ENCODE results near the gene MANEAL.

MANEAL gene

DNA sequence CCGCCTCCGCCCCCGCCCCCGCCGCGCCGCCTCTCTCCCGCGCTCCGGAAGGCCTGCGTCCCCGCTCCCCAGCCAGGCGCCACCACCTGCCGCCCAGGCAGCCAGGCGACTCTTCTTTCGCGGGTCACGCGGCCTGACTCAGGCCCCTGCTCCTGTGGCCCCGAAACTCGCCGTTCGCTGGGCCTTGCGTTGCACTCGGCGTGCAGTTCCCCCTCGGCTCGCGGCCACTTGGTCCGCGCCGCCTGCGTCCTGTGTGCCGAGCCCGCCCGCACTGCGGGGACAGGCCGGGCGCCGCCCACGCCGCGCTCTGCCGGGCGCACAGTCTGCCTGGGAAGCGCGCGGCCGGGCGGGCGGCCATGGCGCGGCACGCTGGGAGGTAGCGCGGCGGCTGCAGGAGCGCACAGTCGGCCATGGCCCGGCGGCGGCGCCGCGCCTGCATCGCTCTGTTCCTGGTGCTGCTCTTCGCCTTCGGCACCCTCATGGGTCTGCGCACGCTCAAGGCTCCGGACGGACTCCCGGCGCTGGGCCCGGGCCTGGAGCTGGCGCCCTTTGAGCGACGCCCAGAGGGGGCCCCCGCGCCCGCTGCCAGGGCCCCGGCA is at the start of gene MANEAL:
TSS of gene MANEAL (plus strand) at position 75 of the 599 bp plus-strand sequence. CDS start at position 411, 336 bp downstream.
- TF ChIP-seq GATA1 (IDR thresholded peaks at IDR 0.05; ENCODE audit: low read depth, low read length) (no peak), POLR2A (IDR thresholded peaks at IDR 0.05; ENCODE audit: low read length) (no peak)

GRCh38 chr1:37746806-37747205 is 46.8 kb upstream of the MANEAL start:
- TF ChIP-seq POLR2A (IDR thresholded peaks at IDR 0.05; ENCODE audit: low read length): no peak
- TF ChIP-seq GATA1 (IDR thresholded peaks at IDR 0.05; ENCODE audit: low read depth, low read length): no peak
- DNase-seq: no peak

More for the DNA sequence above, at the start of gene MANEAL:
- DNase-seq: peak; percentile 77 to 80

- TF ChIP-seq GATA1 (IDR thresholded peaks at IDR 0.05; ENCODE audit: low read depth, low read length) (no peak), POLR2A (IDR thresholded peaks at IDR 0.05; ENCODE audit: low read length) (no peak)
These were observed 45.1 kb upstream of the MANEAL start for GRCh38 chr1:37748565-37748964.

DNA sequence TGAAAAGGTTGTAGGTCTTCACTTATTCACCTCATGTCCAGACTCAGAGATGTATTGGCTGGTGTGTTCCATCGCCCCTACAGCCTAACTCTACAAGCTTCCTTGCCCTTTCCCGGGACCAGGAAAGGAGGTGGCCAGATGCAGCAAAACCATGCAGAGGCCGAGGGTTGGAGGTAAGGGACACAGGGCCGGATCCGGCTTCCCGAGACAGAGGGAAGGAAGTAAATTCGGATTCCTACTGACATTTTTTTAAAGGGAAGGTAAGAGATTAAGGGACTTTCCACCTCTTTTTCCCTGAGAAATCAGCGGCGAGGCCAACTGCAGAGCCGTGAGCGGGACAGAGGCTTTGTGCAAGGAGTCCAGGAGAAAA is 41.4 kb upstream of the MANEAL start:
- TF ChIP-seq GATA1 (IDR thresholded peaks at IDR 0.05; ENCODE audit: low read depth, low read length) (no peak), POLR2A (IDR thresholded peaks at IDR 0.05; ENCODE audit: low read length) (no peak)

More at GRCh38 chr1:37748565-37748964, 45.1 kb upstream of the MANEAL start:
- no peak for DNase-seq

DNA sequence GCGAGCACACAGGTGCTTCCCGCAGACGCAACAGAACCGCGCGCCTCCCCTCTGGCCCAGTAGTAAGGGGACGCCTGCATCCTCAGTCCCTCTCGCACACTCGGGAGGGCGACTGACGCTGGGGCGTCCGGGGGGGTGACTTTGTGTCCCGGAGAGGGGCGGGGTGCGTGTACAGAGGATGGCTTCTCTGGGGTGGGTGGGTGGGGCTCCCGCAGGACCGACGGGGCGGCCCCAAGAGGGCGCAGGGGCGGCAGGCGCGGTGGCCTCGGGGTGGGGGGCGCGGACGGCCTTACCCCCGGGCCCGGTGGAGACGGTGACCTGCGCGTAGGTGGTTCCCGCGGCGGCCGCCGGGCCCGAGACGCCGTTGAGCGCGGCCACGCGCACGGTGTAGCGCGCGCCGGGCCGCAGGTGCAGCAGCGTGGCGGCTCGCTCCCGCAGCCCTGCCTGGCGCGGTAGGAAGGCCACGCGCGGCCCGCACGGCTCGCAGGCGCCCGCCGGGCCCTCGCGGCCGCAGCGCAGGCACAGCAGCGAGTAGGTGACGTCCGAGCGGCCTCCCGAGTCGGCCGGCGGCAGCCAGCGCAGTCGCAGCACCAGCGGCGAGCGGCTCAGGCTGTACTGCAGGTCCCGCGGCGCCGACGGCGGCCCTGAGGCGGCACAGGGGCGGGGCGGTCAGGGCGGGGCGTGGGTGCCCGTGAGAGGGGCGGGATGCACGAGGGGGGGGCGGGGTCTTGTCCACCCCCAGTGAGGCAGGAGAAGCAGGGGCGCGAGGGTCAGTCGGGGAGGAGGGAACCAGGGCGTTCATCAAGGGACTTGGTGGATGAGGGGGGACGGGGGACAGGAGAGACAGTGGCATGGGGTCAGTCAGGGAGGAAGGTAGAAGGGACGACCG is 40.8 kb upstream of the MANEAL start:
- peak; percentile 6 to 22 for DNase-seq
- TF ChIP-seq GATA1 (IDR thresholded peaks at IDR 0.05; ENCODE audit: low read depth, low read length): no peak
- TF ChIP-seq POLR2A (IDR thresholded peaks at IDR 0.05; ENCODE audit: low read length): no peak

More for the DNA sequence above, 41.4 kb upstream of the MANEAL start:
- DNase-seq: no peak

DNA sequence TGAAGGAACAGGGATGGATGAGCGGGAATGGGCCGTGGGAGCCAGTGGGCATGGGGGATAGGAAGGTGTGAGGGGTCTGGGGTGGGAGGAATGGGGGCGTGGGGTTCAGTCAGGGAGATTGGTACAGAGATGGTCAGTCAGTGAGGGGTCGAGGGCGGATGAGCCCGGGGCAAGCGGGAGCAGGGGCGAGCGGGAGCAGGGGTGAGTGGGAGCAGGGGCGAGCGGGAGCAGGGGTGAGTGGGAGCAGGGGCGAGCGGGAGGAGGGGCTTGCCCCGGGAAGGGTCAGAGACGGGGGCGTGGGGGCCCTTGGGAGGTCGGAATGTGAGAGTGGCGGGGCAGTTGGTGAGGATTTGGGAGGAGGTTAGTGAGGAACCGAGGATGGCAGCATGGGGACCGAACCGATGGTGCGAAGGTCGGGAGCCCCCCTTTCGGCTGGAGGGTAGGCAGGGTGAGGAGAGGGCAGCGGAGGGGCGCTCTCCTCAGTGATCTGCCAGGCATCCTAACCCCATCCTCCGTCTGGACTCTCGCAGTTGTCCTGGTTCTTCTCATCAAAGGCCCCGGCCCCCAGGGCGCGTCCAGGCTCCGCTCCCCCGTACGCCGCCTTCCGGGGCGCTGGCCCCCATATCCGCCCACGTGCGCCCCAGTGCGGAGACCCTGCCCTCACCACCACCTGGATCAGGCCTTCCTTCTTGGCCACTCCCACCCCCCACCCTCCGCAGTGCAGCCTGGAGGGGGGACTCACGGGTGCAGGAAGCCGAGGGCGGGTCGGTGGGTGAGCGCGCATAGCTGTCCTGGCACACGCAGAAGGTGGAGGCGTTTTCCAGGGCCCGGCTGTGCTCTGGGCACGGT is 40.0 kb upstream of the MANEAL start:
- TF ChIP-seq POLR2A (IDR thresholded peaks at IDR 0.05; ENCODE audit: low read length) (no peak), GATA1 (IDR thresholded peaks at IDR 0.05; ENCODE audit: low read depth, low read length) (no peak)

DNA sequence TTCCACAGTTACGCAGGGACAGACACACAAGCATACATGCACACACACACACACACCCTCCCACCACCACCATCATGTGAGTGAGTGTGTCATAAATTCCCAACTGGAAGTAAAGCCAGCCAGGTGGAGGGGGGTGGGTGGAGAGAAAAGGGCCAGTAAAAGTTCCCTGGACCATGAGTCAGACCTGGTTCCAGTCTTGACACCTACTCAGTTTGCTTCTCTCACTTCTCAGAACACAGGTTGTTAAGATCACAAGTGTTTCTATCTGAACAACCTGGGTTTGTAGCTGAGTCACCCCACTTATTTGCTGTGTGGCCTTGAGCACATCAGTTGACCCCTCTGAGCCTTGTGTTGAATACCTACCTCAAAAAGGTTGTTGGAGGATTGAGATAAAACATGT is 38.4 kb upstream of the MANEAL start:
- DNase-seq: no peak
- TF ChIP-seq POLR2A (IDR thresholded peaks at IDR 0.05; ENCODE audit: low read length) (no peak), GATA1 (IDR thresholded peaks at IDR 0.05; ENCODE audit: low read depth, low read length) (no peak)

More for the DNA sequence above, 40.0 kb upstream of the MANEAL start:
- DNase-seq: no peak

DNA sequence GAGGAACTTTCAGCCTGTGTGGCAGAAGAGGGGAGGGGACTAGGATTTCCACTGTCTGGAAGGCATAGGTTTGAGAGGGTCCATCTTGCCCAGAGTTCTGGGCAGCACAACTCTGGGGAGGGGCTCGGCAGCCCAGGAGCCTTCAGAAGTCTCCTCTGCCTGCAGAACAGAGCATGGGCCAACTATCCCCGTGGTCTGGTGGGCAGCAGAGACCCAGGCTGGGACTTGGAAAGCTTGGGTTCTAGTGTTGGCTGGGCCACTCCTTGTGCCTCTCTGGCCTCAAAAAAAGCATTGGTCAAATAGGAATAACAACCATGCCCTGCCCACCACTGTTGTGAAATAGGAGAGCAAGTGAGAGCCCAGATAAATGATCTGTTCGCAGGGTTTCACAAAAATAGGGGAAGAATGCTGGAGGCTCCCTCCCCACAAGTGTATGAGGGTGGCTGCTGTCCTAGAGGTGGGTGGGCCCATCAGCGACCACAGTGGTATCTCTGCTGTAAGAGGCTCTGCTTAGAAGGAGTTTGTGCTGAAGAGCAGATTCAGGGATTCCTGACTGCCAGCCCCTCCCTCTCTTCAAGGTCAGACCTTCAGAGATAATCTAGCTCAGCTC is 37.6 kb upstream of the MANEAL start:
- DNase-seq: no peak
- no peak for TF ChIP-seq POLR2A (IDR thresholded peaks at IDR 0.05; ENCODE audit: low read length)
- TF ChIP-seq GATA1 (IDR thresholded peaks at IDR 0.05; ENCODE audit: low read depth, low read length): no peak

- DNase-seq: no peak
- TF ChIP-seq POLR2A (IDR thresholded peaks at IDR 0.05; ENCODE audit: low read length) (no peak), GATA1 (IDR thresholded peaks at IDR 0.05; ENCODE audit: low read depth, low read length) (no peak)
These were observed 34.2 kb upstream of the MANEAL start for GRCh38 chr1:37759451-37759850.

DNA sequence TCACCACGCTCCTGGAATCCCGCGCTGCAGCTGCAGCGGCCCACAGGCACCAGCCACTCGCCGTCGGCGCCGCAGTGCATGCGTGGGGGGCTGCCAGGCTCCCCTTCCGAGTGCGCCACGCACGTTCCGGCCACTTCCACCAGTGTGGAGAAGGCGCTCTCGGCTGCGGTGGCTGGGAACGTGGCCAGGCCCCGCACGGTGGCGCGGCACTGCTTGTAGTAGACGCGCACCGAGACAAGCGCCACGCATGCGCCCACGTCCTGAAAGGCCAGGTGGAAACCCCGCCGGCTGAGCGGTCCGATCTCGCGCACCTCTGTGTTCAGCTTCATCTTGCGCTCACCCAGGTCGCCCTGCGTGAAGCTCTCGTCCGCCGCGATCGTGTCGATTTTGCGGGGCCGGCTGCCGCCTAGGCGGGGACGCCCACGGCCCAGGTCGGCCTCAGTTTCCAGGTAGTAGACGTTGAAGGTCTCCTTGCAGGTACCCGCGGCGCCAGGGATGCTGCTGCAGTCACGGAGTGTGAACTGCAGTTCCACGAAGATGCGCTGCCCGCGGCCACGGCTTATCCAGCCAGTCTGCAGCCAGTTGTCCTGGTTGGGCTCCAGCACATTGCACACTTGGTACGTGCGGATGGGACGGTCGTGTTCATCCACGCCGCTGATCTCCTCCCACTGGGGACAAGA is 32.1 kb upstream of the MANEAL start:
- no peak for DNase-seq
- no peak for TF ChIP-seq GATA1 (IDR thresholded peaks at IDR 0.05; ENCODE audit: low read depth, low read length)
- TF ChIP-seq POLR2A (IDR thresholded peaks at IDR 0.05; ENCODE audit: low read length): no peak

DNA sequence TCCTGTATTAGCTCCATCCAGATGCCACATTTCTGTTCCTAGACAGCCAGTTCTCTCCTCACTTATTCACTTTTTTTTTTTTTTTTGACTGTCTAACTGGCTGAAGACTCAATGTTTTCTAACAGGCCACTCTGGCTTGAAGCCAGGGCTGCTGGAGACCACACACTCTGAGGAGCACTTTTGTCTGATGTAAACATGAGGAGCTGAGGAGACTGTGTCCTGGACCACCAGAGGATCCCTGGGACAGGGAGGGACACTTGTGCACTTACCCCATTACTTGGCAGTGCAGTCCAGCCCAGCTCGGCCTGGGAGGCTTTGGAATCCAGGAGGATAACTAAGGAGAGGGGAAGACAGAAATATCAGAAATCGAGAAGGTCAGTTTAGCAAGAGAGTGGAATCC is 31.1 kb upstream of the MANEAL start:
- no peak for DNase-seq
- no peak for TF ChIP-seq GATA1 (IDR thresholded peaks at IDR 0.05; ENCODE audit: low read depth, low read length)
- TF ChIP-seq POLR2A (IDR thresholded peaks at IDR 0.05; ENCODE audit: low read length): no peak

DNA sequence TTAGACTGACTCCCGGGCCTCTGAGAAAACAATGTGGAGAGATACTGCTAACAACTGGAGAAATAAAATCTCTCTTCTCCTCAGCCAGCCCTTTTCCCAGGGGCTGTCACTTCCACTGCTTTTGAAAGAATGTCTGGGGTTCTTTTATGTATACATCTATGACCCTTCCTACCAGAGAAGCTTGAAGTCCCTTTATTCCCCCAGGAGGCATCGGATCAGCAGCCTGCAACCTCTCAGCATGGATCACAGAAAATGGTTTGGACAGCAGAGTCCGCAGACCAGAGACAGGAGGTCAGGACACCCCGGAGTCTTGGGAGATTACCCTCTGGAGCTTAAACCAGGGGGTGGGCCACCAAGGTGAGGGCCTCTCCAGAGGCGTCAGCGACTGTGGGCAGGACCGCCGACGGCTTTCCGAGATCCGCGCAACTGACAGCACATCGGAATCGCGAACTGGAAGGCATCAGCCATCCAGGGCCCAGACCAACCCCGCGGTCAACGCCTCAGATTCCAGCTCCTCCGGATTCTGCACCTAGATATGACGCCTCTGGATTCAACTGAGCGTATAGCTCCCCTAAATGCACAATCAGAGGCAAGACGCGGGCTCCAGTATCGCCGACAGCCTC is 29.7 kb upstream of the MANEAL start:
- no peak for DNase-seq
- TF ChIP-seq POLR2A (IDR thresholded peaks at IDR 0.05; ENCODE audit: low read length) (no peak), GATA1 (IDR thresholded peaks at IDR 0.05; ENCODE audit: low read depth, low read length) (no peak)
